SKM-1 (cell line): ENCODE measurements around the gene HMHB1.

ENCODE experiments used
- DNase-seq: peaks from one replicate; lab custom pipeline; 2025; ENCODE audit not compliant: unreplicated experiment; lab: John Stamatoyannopoulos, UW

HMHB1 gene

DNA sequence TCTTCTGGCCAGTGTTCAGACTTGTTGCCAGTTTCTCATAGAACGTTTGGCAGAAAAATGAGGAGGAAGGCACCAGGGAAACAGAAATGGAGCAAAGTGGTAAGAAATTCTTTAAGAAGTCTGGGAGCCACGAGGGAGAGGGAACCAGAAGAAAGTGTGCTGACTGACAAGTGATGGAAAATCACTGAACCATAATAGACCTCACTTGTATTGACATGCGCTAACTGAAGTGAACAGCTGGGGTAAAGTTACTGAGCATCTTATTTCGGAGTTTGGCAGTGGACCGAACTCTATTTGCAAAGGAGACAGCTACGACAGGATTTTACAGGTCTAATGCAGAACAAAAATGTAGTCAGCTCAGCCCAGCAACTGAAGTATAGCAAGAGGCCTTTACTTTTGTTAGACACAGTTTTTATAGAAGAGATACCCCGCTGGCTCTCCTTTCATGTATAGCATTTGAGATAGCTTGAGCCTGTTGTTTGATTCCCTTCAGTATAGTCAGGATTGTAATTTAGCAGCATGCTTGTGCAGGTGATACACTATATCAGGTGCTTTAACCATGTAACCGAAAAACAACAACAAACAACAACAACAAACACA is 53.6 kb downstream of the HMHB1 start:
- no peak for DNase-seq
